ENCODE results near the gene RGS10.
"Not testable (repeated sequence)": the region's sequence is repeated elsewhere in the genome, so short reads cannot be mapped to it uniquely, and the experiment has no call there.

The RGS10 gene

DNA sequence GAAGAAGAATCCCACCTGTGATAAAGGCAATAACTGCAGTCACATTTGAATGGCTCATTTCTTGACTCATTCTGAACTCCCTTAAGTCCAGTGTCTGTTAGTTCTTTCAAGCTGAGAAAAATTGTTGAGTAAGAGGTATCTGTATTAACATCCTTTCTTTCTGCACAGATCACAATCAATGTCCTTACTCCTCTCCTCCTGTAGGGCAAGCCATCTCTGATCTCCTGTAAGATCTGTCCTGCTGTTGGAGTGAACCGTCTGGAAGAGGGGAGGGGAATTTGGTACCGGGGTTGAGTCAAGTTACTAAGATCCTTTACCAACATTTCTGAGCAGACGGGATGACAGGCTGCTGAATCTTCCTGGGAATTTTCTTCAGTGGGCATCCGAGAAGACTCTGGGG is 19.6 kb upstream of the RGS10 start:
- TF ChIP-seq, protein P1, sequence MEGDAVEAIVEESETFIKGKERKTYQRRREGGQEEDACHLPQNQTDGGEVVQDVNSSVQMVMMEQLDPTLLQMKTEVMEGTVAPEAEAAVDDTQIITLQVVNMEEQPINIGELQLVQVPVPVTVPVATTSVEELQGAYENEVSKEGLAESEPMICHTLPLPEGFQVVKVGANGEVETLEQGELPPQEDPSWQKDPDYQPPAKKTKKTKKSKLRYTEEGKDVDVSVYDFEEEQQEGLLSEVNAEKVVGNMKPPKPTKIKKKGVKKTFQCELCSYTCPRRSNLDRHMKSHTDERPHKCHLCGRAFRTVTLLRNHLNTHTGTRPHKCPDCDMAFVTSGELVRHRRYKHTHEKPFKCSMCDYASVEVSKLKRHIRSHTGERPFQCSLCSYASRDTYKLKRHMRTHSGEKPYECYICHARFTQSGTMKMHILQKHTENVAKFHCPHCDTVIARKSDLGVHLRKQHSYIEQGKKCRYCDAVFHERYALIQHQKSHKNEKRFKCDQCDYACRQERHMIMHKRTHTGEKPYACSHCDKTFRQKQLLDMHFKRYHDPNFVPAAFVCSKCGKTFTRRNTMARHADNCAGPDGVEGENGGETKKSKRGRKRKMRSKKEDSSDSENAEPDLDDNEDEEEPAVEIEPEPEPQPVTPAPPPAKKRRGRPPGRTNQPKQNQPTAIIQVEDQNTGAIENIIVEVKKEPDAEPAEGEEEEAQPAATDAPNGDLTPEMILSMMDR (conservative IDR thresholded peaks at IDR 0.05; ENCODE audit: low read depth) = no peak
- ChIA-PET POLR2A (ENCODE audit: low non-redundant PET) (no interaction called here), CTCF (no interaction called here)
- no peak overlapping the region for H3K27ac ChIP-seq
- DNase-seq (ENCODE audit: low spot score) = no peak

DNA sequence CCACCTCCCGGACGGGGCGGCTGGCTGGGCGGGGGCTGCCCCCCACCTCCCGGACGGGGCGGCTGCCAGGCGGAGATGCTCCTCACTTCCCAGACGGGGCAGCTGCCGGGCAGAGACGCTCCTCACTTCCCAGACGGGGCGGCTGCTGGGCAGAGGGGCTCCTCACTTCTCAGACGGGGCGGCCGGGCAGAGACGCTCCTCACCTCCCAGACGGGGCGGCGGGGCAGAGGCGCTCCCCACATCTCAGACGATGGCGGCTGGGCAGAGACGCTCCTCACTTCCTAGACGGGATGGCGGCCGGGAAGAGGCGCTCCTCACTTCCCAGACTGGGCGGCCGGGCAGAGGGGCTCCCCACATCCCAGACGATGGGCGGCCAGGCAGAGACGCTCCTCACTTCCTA is 17.0 kb upstream of the RGS10 start:
- DNase-seq (ENCODE audit: low spot score); POLR2A ChIA-PET (ENCODE audit: low non-redundant PET); CTCF ChIA-PET; H3K27ac ChIP-seq: not testable (repeated sequence)

GRCh38 chr10:119556081-119556480 is 13.6 kb upstream of the RGS10 start:
- POLR2A ChIA-PET (ENCODE audit: low non-redundant PET); H3K27ac ChIP-seq; DNase-seq (ENCODE audit: low spot score): not testable (repeated sequence)
- CTCF ChIA-PET = interaction anchor here (0.7 kb wide), 1 partner anchor 37 kb away, joined by 6 read pairs; no protein-coding TSS in a partner anchor

- no peak overlapping the region for H3K27ac ChIP-seq
- DNase-seq (ENCODE audit: low spot score) = no peak
- TF ChIP-seq, protein P1 (conservative IDR thresholded peaks at IDR 0.05; ENCODE audit: low read depth) = no peak
- ChIA-PET CTCF (no interaction called here), POLR2A (ENCODE audit: low non-redundant PET) (no interaction called here)
Measured at GRCh38 chr10:119555178-119555784, 12.8 kb upstream of the RGS10 start.

GRCh38 chr10:119550827-119551226 is 8.3 kb upstream of the RGS10 start:
- CTCF ChIA-PET = interaction anchor here (0.5 to 0.7 kb wide), 3 partner anchors 90 to 869 kb away, joined by 3 to 4 read pairs (median 3); no protein-coding TSS in a partner anchor
- DNase-seq (ENCODE audit: low spot score) = no peak
- no peak overlapping the region for H3K27ac ChIP-seq
- POLR2A ChIA-PET (ENCODE audit: low non-redundant PET) = interaction anchor here (0.5 kb wide), 1 partner anchor 131 kb away, joined by 4 read pairs; no protein-coding TSS in a partner anchor
- TF ChIP-seq, protein P1 (conservative IDR thresholded peaks at IDR 0.05; ENCODE audit: low read depth) = no peak

DNA sequence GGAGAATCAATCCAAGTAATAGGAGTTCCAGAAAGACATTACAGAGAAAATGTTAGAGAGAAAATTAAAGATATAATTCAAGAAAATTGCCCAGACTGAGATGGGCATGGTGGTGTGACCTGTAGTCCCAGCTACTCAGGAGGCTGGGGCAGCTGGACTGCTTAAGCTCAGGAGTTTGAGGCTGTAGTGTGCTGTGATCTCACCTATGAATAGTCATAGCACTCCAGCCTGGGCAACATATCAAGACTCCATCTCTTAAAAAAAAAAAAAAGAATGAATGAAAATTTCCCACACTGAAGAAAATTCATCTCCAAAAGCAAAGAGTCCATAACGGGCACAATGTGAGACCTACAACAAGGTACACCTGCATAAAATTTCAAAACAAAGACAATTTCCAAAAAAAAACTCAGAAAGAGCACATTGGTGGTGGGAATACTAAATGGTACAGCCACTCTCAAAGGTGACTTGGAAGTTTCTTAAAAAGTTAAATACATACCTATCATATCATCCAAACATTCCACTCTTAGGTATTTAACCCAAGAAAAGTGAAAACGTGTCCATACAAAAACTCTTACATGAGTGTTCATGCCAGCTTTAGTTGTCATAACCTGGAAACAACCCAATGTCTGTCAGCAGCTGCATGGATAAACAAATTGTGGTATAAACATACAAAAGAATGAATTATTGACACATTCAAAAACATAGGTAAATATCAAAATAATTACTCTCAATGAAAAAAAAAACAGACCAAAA is 6.9 kb upstream of the RGS10 start:
- TF ChIP-seq, protein P1 (conservative IDR thresholded peaks at IDR 0.05; ENCODE audit: low read depth) = no peak
- ChIA-PET CTCF (interaction anchor here (0.7 to 1.0 kb wide), 2 partner anchors 8 to 117 kb away, joined by 3 to 7 read pairs; no protein-coding TSS in a partner anchor), POLR2A (ENCODE audit: low non-redundant PET) (no interaction called here)
- H3K27ac ChIP-seq = peak overlapping the region; percentile 61; the same call in 1 of the 2 replicates
- peak; percentile 66 for DNase-seq (ENCODE audit: low spot score)

- CTCF ChIA-PET = interaction anchor here (0.5 to 0.6 kb wide), 2 partner anchors 153 to 337 kb away, joined by 3 to 6 read pairs; no protein-coding TSS in a partner anchor
- no peak for DNase-seq (ENCODE audit: low spot score)
- H3K27ac ChIP-seq = no peak overlapping the region
- POLR2A ChIA-PET (ENCODE audit: low non-redundant PET) = no interaction called here
- TF ChIP-seq, protein P1 (conservative IDR thresholded peaks at IDR 0.05; ENCODE audit: low read depth) = no peak
Measured at GRCh38 chr10:119546009-119546408, 3.5 kb upstream of the RGS10 start.

Measured in RWPE1 (cell line).